ENCODE results near the gene APH1A.
"Not testable (repeated sequence)": the region's sequence is repeated elsewhere in the genome, so short reads cannot be mapped to it uniquely, and the experiment has no call there.

The APH1A gene

DNA sequence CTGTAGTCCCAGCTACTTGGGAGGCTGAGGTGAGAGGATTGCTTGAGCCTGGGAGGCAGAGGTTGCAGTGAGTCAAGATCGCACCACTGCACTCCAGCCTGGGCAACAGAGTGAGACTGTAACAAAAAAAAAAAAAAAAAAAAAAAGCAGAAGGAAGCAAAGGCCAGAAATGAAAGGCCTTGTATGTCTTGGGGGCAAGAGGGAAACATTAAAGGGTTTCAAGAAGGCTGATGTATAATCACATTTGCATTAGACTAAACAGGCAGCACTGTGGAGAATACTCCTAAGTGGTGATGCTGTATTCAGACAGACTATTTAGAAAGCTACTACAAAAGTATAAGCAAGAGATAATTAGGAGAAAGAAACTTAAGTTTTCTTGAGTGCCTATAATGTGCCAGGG is 43.3 kb downstream of the APH1A start:
- no peak for TF ChIP-seq CTCF (IDR thresholded peaks at IDR 0.05; ENCODE audit: poor library complexity, severe bottlenecking)
- peaks cover 72% of the 10 kb centered on the region for H3K36me3 ChIP-seq (ENCODE audit: low read depth)
- H3K4me1 ChIP-seq (ENCODE audit: insufficient read depth, poor library complexity, severe bottlenecking), result no peaks in the 10 kb centered on the region
- no peak for ATAC-seq (ENCODE audit: low read depth)
- no peaks in the 10 kb centered on the region for H3K27me3 ChIP-seq (ENCODE audit: insufficient read depth, poor library complexity, severe bottlenecking)
- H3K9me3 ChIP-seq (ENCODE audit: severe bottlenecking), result no peaks in the 10 kb centered on the region
- no peak for DNase-seq (ENCODE audit: low spot score)
- no peak overlapping the region for H3K4me3 ChIP-seq (ENCODE audit: severe bottlenecking)
- H3K27ac ChIP-seq (ENCODE audit: poor library complexity, severe bottlenecking), result no peak overlapping the region

- no peak for DNase-seq (ENCODE audit: low spot score)
- Histone ChIP-seq H3K27me3 (ENCODE audit: insufficient read depth, poor library complexity, severe bottlenecking) (no peaks in the 10 kb centered on the region), H3K4me3 (ENCODE audit: severe bottlenecking) (no peak overlapping the region), H3K4me1 (ENCODE audit: insufficient read depth, poor library complexity, severe bottlenecking) (no peaks in the 10 kb centered on the region), H3K27ac (ENCODE audit: poor library complexity, severe bottlenecking) (no peak overlapping the region), H3K36me3 (ENCODE audit: low read depth) (peaks cover 73% of the 10 kb centered on the region), H3K9me3 (ENCODE audit: severe bottlenecking) (no peaks in the 10 kb centered on the region)
- TF ChIP-seq CTCF (IDR thresholded peaks at IDR 0.05; ENCODE audit: poor library complexity, severe bottlenecking), result no peak
- no peak for ATAC-seq (ENCODE audit: low read depth)
Observed at GRCh38 chr1:150224983-150225382, 43.8 kb downstream of the APH1A start.

DNA sequence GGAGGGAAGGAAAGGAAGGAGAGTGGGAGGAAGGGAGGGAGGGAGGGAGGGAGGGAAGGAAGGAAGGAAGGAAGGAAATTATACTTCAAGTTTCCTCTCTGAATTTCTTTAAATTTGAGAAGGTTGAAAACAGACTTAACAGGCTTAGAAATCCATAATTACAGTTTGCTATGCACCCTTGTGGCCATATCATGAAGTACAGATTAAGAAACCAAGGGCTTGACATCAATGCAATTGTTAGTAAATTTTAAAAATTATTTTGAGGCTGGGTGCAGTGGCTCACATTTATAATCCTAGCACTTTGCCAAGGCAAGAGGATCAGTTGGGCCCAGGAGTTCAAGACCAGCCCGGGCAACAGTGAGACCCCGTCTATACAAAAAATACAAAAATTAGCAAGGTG is 47.3 kb downstream of the APH1A start:
- H3K27me3 ChIP-seq (ENCODE audit: insufficient read depth, poor library complexity, severe bottlenecking), result no peaks in the 10 kb centered on the region
- no peak overlapping the region for H3K27ac ChIP-seq (ENCODE audit: poor library complexity, severe bottlenecking)
- no peak overlapping the region for H3K4me3 ChIP-seq (ENCODE audit: severe bottlenecking)
- H3K4me1 ChIP-seq (ENCODE audit: insufficient read depth, poor library complexity, severe bottlenecking), result no peaks in the 10 kb centered on the region
- peaks cover 62% of the 10 kb centered on the region for H3K36me3 ChIP-seq (ENCODE audit: low read depth)
- no peak for DNase-seq (ENCODE audit: low spot score)
- H3K9me3 ChIP-seq (ENCODE audit: severe bottlenecking), result no peaks in the 10 kb centered on the region
- no peak for ATAC-seq (ENCODE audit: low read depth)
- peak; percentile 22 for TF ChIP-seq CTCF (IDR thresholded peaks at IDR 0.05; ENCODE audit: poor library complexity, severe bottlenecking)

- not testable (repeated sequence) for H3K9me3 ChIP-seq (ENCODE audit: severe bottlenecking); DNase-seq (ENCODE audit: low spot score); ATAC-seq (ENCODE audit: low read depth); H3K27ac ChIP-seq (ENCODE audit: poor library complexity, severe bottlenecking); H3K4me1 ChIP-seq (ENCODE audit: insufficient read depth, poor library complexity, severe bottlenecking); H3K27me3 ChIP-seq (ENCODE audit: insufficient read depth, poor library complexity, severe bottlenecking); H3K4me3 ChIP-seq (ENCODE audit: severe bottlenecking)
- peaks cover 21% of the 10 kb centered on the region for H3K36me3 ChIP-seq (ENCODE audit: low read depth)
Observed at GRCh38 chr1:150215855-150216254, 53.0 kb downstream of the APH1A start.
